ENCODE measurements around the gene CPEB4.

DNA sequence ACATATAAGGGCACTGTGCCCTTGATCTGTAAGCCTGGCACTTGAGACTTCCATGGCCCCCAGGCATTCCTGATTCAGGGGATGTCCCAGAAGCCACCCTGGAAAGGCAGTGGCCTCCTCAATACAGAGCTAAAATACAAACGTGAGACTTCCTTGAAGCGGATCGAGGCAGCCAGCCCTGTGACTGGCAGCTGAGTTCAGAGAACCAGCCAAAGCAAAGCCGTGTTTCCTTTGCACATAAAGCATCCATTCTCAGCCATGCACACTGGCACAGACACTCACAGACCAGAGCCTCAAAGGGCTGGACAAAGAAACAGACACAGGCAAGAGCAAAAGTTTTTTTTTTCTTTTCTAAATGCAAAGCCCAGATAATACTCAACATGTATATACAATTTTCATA is 18.8 kb upstream of the CPEB4 start:
- TF ChIP-seq TCF7L2 (IDR thresholded peaks at IDR 0.05; ENCODE audit: low read depth, low read length): no peak
- TF ChIP-seq, protein P1, sequence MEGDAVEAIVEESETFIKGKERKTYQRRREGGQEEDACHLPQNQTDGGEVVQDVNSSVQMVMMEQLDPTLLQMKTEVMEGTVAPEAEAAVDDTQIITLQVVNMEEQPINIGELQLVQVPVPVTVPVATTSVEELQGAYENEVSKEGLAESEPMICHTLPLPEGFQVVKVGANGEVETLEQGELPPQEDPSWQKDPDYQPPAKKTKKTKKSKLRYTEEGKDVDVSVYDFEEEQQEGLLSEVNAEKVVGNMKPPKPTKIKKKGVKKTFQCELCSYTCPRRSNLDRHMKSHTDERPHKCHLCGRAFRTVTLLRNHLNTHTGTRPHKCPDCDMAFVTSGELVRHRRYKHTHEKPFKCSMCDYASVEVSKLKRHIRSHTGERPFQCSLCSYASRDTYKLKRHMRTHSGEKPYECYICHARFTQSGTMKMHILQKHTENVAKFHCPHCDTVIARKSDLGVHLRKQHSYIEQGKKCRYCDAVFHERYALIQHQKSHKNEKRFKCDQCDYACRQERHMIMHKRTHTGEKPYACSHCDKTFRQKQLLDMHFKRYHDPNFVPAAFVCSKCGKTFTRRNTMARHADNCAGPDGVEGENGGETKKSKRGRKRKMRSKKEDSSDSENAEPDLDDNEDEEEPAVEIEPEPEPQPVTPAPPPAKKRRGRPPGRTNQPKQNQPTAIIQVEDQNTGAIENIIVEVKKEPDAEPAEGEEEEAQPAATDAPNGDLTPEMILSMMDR (IDR thresholded peaks at IDR 0.05): no peak

All from Panc1 (cell line).